ENCODE results near the gene ATP9B.

The ATP9B gene

DNA sequence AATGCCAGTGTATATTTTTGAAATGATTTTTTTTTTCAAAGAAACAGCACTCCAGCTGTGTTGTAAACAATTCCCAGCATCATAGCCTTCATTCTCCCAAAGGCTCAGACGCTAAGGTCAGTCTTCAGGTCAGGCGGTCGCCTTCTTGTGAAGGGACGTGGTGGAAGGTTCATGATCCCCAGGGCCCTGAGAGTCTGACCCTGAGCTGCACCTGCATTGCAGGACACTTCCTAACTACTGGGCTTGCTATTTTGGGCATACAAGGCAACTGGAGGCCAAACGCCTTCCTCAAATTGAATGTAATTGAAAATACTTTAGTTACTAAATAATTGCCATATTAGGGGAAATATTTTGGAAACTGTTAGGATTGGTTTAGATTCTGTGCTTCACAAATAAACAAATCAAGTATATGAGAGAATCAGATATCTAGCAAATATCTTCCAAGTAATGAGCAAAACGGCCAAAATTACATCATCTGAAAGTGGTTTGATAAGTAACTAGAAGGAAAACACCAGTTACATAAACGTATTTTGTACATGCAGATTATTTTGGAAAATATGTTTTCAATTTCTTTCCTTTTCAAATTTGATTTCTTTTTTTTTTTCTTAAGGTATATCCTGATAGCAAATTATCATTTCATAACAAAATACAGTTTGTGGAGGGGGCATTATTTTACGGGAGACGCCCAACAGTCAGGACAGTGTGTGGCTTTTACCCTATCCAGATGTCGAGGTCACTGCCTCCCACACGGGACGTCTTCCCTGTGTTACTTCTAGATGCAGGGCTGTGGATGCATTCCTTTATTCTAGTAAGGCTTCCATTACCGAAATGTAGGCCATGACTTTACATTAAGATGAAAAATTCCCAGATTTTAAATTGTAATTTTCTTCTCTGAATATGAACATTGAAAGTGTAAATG is 136.0 kb downstream of the ATP9B start:
- DNase-seq = no peak

DNA sequence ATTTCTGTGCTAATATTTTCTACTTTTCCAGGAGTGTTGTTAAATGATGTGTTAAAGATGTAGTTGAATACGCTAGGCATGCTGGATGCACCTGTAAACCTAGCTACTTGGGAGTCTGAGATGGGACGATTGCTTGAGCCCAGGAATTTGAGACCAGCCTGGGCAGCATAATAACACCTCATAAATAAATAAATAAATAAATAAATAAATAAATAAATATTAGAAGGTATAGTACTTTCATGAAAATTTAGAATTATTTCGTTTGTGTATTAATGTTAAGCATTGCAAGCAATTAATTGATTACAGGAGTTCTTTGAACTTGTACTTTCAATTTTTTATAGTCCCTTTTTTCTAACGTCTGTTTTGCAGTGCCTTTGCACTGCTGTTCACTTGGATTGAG is 137.2 kb downstream of the ATP9B start:
- no peak for DNase-seq

DNA sequence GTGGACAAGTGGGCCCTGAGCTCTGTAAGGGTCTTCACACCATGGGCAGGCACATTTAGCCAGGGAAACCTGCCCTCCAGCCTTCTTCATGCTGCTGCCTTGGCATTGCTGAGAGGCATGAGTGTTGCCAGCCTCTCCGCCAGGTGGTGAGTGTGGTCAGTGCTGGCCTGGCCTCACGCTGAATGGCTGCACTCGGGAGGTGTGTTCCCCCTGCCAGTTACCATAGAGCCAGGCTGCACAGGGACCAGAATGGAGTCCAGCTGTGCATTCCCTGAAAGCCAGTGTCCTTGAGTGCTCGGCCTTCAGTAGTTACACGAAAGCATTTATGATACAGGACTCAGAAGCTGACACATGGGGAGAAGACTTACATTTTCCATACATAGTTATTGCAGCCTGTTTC is 139.7 kb downstream of the ATP9B start:
- DNase-seq = no peak

DNA sequence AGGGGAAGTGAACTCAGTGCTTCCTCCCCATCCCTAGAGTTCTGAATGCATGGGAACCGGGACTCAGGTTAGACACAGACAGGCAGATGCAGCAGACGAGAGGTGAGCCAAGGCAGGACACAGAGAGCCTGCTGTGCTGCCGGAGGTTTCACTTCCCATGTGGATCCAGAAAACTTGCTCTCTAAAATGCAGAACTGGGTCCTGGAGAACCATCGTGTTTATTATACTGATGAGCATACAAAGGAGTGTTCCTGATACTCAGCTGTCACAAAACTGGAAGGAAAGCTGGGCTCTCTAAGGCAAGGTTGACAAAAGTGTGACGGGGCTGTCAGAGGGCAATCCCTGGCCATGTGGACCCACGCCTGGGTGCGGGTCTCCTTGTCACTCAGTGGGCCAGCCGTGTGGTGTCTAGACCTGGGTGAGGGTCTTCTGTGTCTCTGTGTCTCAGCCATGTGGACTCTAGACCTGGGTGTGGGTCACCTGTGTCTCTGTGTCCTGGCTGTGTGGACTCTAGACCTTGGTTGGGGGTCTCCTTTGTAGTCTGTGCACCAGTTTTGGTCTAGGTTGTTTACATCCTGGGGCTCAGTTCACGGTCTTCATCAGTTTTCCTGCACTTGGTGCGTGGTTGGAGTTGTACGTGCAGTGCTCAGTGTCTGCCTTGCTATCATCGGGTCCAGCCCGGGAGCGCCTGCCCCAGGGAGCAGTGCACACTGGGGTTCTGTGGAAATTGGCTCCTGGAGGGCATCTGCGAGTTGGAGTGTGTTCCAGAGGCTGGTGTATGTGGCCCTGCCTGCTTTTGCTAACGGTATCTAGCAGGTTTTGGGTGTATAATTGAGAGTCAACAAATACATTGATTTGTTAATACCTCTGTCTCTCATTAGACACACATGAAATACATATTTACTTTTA is 141.1 kb downstream of the ATP9B start:
- no peak for DNase-seq

DNA sequence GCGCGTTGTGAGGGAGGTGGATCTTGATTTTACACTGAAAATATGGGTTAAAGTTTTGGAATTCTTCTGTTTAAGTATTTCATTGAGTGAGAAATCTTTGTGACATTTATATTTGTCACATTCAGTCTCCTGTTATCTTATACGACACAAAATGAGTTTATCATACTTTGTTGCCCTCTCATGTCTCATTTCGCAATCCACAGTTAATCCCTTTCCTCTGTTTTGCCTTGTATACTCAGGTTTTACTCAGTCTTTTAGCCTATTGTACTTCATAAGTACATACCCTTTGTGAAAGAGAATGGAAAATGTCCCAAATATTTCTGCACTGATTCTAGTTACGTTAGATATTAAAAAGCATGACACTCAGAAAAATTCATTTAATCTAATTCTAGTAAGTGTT is 142.7 kb downstream of the ATP9B start:
- DNase-seq = no peak

DNA sequence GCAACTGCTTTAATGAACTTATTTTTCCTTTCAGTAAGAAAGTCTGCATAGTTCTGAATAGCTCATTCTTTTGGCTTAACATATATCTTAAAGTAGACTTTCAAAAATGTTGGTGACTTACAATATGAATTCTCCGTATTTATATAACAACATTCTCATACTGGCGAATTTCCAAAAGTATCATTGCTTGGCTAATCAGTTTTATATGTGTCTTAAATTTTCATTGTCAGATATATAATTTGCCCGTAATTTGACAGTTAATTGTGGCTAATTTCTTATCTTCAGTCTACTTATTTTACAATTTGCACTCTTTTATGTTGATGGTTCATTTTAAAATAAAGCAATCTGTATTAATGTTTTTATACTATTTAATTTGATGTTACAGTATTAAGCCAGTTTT is 144.9 kb downstream of the ATP9B start:
- no peak for DNase-seq

DNA sequence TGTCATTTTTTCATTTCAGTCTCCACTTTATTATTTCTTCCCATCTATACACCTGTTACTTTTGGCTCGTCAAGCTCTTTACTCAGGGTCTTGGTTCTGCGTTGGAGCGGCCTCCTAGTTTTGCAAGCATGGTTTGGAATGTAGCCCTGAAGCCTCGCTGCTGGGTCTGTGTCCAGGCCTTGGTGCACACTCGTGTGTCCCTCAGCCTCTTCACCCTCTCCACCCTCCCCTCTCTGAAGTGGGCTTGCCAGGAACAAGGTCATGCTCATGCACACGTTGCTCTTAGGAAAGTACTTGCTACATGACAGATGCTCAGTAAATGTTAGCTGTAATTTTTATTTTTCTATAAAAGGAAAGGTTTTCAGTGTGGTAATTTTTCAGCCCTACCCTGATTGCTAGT is 147.0 kb downstream of the ATP9B start:
- DNase-seq = no peak

DNA sequence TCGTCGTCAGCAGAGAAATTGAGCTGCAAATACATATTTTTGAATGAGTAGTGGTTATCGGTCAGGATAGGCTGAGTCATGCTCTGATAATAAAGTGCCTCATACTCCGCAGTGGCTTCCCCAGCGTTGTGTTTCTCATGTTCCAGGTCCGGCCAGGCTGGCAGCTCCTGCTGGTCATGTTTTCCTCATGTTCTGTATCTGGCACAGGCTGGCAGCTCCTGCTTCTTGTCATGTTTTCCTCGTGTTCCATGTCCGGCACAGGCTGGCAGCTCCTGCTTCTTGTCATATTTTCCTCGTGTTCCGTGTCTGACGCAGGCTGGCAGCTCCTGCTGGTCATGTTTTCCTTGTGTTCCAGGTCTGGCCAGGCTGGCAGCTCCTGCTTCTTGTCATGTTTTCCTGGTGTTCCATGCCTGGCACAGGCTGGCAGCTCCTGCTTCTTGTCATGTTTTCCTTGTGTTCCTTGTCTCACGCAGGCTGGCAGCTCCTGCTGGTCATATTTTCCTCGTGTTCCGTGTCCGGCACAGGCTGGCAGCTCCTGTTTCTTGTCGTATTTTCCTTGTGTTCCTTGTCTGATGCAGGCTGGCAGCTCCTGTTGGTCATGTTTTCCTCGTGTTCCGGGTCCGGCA is 148.9 kb downstream of the ATP9B start:
- DNase-seq = no peak

DNA sequence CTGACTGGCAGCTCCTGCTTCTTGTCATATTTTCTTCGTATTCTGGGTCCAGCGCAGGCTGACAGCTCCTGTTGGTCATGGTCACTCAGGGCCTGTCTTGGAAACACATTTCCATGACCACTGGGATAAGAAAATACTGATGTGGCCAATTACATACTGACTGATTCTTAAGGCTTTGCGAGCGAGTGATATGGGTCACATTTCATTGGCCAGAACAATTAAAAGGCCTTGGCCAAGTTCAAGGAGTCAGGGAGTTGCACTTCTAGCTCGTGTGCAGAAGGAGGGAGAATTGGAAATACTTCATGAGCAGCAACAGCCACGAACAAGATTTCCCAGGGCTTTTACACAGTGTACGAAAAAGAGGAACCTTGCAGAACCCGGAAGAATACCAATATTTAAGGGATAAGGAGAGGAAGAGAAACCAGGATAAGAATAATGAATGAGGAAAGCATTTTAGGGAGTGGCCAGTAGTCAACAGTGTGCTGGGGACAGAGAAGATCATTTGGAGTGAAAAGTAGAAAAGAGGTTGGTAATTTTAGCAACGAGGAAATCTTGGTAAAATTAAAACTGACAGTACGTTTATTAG is 149.5 kb downstream of the ATP9B start:
- no peak for DNase-seq

DNA sequence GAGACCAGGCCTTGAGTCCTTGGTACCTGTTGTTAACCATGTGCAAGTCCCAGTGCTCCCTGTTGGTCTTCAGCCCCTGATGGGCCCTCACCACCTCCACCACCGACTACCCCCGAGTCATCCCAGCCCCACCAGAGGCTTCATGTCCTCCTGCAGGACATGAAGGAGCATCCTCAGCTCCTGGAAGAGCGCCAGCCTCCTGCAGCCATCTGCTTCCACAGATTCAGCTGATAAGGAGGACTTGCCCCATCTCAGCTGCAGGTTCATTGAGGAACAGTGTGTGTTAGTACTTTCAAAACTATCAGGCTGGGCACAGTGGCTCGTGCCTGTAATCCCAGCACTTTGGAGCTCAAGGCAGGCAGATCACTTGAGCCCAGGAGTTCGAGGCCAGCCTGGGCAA is 151.9 kb downstream of the ATP9B start:
- DNase-seq = no peak

DNA sequence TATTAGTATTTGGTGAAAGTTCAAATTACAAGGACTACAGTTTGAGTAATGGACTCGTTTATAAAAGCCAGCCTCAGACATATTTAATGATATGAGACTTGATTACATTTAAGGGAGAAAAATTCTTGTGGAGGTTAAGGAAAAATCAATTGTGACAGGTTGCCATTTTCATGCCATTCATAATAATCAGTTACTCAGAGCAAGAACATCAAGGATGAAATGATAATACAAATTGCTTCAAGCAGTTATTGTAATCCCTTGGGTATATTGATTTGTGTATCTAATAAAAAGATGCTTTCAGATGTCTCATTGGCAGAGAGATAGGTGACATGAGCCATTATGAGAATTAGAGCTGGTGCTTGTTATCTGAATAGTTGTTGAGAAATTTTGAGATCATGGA is 153.6 kb downstream of the ATP9B start:
- DNase-seq = no peak

DNA sequence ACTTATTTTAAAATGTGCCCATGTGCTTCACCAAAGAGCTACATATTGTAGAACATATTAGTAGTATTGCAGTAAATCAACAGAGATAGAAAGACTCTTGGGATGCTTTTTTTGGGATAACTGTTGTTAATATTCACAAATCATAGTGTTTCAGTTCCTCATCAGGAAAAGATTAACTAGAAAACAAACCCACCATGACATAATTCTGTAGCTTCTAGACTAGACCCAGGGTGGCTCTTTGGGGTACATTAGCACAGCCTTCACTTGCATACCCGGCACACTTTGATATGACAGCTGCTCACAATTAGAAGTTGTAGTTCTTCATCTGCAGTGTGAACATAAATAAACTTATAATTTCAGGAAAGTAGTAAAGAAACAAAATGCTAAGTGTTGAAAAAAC is 154.2 kb downstream of the ATP9B start:
- no peak for DNase-seq

DNA sequence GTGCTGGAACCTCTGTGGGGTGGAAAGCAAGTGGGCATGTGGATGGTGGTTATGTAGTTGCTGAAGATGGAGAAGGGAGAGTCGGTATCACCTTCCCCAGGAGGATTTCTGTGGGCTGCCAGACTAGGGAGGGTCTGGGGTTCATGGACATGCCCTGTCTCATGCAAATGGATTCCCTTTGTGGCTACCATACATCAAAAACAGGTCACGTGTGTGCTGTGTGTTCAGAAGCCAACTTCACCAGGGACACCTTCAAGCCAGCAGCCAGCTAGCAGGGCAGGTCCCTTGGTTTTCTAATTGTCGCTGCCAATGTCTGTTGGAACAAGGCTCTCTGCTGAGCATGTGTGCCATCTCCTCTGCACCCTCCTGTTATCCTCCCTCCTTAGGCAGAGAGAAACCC is 155.2 kb downstream of the ATP9B start:
- DNase-seq = no peak

DNA sequence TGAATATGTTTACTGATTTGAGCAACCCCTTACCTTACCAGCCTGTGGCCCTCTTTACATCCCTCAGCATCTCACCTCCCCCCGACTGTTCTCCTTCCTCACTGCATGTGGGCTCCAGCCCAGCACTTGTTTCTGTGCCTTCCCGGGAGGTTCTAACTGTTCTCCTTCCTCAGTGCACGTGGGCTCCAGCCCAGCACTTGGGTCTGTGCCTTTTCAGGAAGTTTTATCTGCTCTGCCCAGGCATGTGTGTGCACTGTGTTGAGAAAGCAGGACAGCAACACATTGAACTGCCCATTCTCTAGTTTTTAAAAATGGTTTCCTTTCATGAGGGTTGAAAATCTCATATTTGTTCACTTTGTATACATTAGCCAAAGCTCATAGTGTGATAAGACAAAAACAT is 158.4 kb downstream of the ATP9B start:
- no peak for DNase-seq

DNA sequence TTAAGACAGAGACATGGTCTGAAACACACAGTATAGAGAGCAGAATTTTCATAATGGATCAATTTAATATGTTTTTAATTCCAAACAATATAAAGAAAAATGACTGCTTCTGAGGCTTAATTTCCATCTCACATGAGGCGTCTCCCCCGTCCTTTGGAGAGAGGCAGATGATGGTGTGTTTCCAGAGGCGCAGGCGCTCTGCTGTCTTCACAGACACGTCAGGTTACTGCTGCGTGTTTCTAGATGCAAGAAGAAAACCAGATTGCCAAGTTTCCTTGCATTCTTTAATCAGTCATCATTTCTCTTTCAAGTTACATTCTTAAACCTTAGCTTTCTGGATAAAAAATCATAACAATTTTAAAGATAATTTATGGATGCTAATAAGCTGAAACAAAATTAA is 160.2 kb downstream of the ATP9B start:
- no peak for DNase-seq

DNA sequence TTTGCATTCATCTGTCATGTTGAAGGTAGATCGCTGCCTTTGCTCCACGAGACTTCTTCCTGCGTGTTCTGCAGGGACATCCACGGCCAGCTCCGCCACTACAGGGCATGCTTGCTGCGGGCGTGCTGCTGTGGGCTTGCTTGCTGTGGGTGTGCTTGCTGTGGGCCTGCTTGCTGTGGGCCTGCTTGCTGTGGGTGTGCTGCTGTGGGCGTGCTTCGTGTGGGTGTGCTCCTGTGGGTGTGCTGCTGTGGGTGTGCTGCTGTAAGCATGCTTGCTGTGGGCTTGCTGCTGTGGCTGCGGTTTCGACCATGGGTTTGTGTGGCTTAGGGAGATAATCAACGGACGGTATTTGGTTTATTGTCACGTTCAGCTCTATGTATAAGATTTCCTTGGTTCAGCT is 165.2 kb downstream of the ATP9B start:
- no peak for DNase-seq

DNA sequence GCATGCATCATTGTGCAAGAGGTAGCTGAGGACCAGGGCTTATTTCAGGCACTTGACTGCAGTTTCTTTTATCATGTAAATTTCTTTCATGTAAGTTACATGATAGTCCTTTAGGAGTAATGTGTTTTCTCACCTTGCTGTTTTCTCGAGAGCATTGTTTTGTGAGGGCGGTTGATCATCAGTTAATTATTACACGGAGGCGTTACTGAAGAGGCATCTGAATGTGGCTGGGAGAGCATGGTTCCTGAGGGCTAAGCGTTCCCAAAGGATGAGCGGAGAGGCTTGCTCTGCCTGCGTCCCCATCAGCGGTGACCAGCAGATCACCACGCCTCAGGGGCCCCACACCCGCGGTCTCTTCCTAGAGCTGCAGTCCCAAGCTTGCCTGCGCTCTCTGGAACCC is 170.4 kb downstream of the ATP9B start:
- DNase-seq = no peak

DNA sequence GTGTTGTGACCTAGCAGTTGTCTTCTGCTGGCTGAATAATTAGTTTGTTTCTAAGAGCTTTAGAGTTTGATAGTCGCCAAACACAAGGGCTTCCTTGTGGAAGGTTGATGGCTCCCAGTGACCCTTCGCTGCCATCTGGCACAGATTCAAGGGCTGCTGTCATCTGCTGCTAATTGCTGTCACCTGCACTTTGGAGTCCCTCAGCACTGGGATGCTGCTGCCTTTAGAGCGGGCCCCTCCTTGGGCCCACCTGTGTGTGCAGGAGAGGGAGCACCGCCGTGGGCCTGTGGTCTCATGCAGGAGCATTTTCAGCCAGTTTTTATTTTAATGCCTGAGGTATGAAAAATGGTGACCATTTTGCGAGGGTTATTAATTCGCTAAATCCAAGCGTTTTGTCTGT is 172.6 kb downstream of the ATP9B start:
- no peak for DNase-seq

DNA sequence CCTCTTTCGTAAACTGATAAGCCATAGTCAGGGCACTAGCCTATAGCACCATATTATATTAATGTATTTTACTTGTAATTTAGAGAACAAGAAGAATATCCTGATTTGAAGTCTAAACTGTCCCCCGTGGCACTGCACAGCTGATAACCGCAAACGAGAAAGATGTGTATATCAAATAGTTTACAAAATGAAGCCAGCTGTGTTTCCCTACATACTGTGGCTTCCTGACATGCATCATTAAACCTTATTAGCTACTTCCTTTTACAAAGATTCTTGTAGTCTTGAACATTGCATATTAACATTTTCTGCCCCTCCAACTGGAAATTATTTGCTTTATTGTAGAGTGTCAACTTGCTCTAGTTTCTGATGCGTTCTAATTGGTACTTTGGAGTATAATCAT is 173.1 kb downstream of the ATP9B start:
- no peak for DNase-seq

DNA sequence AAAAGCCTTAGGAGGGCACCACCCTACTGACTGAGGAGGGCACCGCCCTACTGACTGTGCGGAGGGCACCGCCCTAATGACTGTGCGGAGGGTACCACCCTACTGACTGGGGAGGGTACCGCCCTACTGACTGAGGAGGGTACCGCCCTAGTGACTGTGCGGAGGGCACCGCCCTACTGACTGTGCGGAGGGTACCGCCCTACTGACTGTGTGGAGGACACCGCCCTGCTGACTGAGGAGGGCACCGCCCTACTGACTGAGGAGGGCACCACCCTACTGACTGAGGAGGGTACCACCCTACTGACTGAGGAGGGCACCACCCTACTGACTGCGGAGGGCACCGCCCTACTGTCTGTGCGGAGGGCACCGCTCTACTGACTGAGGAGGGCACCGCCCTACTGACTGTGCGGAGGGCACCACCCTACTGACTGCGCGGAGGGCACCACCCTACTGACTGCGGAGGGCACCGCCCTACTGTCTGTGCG is 176.4 kb downstream of the ATP9B start:
- DNase-seq = peak; percentile 66

DNA sequence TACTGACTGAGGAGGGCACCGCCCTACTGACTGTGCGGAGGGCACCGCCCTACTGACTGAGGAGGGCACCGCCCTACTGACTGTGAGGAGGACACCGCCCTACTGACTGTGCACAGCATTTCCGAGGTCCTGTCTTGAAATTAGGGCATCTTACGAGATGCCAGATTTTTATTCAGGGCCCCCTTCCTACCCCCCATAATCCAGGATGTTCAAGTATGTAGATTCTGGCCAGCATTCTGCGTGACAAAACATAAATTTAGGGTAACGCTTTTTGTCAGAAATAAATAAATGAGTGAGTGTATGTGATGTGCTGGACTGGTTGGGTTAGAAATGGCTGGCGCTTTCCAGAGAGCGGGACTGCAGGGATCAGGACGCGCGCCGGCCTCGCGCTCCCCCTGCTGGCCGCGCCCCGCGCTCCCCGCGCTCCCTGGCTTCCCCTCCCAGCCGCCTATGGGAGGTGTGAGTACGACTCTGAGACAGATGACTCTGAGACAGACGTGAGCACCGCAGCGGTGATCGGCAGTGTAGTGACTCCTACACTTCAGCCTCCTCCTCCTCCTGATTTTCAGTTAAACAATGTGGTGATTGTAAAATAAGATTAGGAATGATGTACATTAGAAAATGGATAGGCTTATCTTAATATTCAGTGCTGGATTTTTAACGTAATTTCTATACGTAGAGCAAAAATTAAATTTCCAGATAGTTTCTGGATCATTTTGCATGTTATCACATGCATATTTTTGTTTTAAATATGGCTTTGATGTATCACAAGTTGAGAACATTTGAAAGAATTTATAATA is 177.3 kb downstream of the ATP9B start:
- peak; percentile 66 for DNase-seq

DNA sequence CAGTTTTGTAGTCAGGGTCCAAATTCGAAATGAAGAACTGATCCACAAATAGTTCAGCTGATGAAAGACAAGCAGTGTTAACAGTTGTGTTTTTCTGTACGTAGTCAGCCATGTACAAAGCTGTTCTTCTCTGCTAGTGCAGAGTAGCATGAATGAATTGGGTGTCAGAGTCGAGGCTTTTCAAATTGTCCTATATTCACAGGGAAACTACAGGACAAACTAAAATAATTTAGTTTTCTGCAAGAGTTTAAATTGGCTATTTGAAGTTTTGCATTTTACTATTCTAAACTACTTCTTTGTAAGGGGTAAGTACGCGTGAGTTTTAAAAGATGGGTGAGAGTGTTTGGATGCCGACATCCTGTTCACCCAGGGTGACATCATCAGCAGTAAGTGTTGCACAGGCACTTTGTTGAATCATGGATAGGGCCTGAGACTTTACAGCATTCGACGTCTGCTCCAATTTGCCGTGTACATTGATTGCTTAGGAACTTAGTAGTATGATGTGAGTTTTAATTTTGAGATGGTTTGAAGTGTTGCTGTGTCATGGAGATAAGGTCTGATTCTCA is 179.4 kb downstream of the ATP9B start:
- no peak for DNase-seq
